Embryonic facial prominence (tissue), 1 donor: ENCODE data around the gene RBMS3.
"Not testable (repeated sequence)": the region's sequence is repeated elsewhere in the genome, so short reads cannot be mapped to it uniquely, and the experiment has no call there.

Experiments
- DNase-seq: peaks from one replicate; pipeline ENCODE4 v3.0.0-alpha.2; 2016; ENCODE audit errors: extremely low spot score

Gene RBMS3

DNA sequence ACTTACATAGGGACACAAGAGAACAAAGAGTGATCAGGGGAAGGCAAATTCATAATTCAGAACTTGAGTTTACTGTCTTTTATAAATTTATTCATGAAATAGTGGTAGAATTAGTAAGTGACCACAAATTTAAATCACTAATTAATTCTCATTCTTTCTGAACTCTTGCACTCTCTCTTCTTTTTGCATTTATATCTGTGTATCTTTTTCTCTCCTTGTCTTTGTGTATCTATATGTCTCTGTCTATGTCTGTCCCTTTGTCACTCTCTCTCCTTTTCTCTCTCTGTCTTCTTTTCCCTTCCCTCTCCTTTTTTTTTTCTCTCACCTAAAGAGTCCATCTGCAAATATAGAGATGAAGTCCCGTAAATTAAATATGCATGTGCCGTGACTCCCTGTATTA, 31.5 kb downstream of the RBMS3 start:
- DNase-seq, result no peak

DNA sequence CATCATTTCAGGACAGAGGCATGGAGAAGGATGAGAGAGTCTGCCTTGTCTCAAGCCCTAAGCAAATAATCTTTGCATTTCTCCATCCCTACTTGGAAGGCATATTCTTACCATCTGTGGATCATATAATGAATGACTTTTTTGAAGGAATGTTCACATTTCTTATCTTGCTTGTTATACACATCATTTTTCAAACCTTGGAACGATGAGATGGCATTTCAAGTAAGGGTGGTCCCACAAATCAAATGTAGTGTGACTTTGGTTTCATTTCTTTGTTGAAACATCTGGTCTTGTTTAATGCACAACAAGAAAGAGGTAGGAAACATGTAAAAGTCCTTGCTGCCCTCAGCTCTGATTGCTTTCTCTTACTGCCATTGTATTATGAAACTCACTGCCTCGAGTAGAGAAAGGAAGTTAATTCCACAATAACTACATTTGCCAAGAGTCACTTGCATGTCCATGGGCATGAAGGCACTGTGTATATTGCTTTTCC, 32.1 kb downstream of the RBMS3 start:
- no peak for DNase-seq

DNA sequence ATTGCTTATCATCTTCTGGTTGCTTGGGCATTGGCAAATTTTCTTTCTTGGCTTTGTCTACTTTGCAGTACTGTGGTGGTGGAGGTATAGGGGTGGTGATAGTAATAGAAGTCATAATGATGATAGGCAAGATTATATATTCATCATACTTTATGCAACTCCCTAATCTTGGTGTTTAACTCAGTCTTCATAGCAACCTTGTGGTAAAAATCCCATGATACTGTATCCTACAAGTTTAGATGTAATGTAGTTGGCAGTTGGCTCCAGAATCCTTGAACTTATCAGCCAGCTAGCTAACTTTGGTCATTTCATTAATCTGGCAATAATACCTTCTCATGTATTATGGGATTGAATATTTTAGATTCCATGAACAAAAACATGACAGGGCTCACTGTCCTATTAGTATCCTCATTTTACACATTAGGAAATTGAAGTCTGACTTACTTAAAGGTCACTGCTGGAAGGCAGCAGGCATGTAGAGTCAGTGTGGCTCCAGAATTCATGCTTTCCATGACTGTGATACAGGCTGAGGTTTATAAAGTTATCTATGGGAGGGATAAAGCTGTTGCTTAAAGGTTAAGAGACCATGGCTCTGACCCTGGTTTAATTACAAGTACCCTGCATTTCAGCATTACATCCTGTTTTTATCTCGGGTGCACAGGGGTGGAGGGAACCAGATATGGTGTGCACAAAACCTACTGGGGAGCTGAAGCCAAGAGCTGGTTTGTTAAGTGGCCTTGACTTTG, 33.3 kb downstream of the RBMS3 start:
- no peak for DNase-seq

DNA sequence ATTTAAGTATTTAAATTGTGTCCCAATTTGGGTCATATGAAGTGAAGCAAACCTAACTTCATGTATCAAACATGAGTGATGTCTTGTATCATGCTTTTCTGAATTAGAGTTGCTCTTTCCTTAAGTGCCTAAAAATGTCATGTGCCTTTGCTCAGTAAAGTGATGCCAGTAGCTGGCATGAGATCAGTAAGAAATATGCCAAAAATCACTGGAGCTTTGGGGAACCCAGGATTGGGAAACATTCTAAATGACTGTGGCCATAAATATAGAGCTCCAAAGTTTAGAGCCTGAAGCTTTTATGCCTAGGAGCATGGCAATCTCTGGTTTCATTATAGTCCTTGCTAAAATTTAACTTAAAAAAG, 33.8 kb downstream of the RBMS3 start:
- DNase-seq, result no peak

DNA sequence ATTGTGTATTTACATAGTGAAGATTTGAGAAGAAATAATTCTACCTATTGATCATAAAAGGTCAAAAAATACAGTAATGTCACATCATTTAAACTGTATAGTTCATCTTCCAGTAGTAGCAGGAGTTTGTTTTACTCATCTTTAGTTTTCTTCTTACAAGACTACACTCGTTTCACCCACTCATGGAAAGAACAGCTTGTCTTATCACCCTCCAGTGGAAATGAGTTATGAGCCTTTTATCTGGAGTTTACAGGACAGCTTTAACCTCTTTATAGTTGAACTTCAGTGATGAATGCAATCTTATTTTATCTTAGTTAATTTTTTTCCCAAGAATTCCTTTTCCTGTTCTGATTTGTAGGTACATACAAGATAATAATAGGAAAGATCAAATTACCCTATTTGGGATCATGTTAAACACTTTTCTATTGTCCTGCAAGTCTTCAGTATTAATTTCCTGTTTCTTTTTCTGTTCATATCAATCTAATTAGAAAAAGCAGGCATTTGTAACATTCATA, 36.8 kb downstream of the RBMS3 start:
- no peak for DNase-seq

DNA sequence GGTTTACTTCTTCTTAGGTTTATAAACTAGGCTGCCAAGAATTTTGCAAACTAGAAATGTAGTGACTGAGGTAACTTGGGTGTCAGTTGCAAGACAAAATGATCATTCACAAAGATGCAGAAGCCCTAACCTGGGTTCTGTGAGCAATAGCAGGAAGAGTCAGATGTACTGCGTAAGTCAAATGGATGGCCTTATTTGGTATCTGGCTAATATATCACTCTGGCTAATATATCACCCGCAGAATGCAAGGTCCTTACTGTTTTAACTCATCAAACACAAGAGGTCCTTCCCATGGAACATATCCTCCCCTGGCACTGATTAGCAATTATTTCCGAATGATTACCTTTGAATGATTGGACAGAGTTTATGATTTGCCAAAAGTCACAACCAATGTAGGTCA, 37.4 kb downstream of the RBMS3 start:
- no peak for DNase-seq

DNA sequence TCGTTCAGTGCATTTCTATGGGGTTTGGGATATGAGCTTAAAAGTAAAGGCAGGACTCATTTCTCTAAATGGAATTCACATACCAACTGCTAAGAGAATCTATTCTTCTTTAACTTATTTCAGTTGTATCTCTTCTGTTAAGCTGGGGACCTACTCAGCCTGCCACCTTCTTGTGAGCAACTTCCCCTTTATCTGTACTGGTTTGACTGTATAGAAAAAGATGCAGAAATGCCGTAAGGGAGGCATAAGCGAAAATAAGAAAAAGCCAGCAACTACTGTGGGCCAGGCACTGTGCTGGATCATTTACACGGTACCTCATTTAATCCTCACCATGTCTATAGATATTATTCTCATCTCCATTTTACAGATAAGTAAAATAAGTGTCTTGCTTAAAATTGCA, 38.4 kb downstream of the RBMS3 start:
- DNase-seq, result no peak

DNA sequence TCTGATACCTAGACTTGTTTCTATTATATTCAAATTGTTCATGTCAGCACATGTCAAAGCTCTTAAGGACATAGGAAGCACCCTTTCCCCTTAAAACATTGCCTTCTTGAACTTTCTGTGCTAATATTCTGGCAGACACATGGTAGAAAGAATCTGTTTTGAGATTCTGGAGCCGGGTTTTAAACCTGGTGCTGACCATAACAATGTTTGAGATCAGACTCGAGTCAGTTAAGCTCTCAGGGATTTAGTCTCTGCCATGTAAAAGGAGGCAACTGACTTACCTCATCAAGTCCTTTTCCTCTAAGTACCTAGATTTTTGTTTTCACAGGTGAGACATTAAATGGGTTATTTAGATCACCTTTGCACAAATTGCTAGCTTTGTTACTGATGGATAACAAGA, 38.9 kb downstream of the RBMS3 start:
- no peak for DNase-seq

DNA sequence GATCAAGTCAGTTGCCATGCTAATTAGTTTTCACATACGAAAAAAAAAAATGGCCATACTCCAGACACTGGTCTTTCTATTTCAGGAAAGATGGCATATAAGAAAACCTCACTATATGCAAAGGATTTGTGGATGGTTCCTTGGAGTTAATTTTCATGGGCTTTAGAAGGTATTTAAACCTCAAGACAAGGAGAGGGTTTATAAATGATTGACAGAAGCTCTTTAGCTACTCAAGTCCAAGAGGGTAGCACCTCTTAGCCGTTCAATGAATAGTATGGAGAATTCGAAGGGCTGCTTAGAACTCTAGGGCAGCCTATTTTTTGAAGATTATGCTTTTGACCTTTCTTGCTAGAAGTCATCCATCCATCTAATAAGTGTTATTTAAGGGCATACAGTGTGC, 41.7 kb downstream of the RBMS3 start:
- no peak for DNase-seq

DNA sequence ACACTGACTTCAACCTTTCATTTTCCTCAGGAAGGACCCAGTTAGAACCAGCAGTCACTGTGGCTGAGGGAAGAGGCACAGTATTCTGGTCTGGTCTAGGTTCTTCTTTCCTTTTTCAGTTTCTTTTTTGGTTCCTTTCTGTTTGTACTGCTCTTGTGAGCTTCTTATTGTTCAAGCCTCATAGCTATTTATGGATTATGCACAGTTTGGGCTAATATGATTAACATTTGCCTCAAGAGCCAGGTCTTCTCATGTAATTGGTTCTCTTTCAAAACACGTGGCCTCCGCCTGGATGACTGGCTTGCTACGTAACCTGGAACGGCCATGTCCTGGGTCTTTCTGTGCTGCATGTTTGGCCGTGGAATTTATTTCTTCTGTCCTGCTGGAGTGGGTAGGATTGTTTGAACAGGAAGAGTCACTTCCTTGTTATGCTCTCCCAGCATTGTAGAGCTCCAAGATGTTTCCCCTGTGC, 43.3 kb downstream of the RBMS3 start:
- no peak for DNase-seq

DNA sequence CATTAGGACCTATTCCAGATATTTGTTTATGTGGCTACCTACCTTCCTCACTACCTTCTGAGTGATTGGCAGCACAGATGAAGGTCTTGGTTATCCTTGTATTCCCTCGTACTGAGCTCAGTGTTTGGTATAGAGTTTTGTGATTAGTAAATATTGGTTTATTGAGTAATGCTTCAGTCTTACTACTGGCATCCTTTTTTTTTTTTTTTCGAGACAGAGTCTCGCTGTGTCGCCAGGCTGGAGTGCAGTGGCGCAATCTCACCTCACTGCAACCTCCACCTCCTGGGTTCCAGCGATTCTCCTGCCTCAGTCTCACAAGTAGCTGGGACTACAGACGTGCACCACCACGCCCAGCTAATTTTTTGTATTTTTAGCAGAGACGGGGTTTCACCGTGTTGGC, 45.7 kb downstream of the RBMS3 start:
- DNase-seq, result not testable (repeated sequence)

DNA sequence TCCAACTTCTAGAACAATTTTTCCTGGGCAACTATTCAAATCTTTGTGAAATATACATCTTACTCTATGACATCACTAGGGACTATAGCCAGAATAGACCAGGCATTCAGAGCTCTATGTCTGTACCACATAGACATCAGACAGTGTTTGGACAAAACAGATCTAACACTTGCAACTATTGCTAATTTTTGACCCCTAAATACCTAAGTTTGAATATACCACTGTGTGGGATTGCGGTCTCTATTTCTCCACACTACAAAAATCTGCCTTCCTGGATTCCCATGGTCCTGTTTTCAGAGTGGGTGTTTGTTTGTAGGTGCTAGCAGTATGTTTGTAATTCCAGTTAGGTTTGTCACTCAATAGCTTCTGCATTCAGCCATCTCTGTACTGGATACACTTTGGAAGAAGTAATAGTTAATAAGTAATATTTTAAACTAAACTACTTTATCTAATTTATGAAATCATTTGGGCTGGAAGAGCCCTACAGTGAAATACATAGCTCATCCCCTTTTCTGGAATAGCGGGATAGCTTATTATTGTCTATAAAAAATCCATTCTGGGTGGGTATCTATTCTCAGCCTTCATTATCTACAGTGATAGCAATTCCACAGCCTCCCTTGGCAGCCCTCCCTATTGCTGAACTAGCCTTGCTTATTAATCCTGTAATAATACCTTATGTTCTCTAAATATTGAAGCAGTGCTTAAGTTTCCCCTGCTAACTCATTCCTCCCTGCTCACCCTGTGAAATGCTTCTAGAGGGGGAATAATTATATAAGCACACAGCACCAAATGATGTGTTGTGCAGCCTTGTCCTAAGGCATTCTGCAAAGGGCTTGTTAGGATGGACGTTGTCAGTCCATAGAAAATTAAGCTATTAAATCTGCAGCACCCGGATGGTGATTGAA, 49.4 kb downstream of the RBMS3 start:
- DNase-seq, result no peak

DNA sequence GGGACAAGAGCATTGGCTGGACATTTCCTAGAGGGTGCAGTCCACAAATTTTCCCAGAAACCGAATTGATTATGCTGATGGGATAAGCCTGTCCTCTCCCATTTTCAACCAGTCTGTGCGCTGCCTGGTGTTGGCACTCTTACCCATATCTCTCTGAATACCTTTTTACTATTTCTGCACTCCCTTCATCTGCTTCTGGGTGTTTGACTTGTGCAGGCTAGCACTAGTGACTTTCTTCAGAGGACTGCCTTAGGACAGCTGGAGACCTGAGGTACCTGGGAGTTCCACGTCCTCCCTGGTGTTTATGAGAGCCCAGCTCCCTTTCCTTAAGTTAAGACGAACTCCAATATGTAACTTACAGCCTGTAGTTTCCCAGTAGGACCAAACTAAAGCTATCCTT, 50.2 kb downstream of the RBMS3 start:
- no peak for DNase-seq

DNA sequence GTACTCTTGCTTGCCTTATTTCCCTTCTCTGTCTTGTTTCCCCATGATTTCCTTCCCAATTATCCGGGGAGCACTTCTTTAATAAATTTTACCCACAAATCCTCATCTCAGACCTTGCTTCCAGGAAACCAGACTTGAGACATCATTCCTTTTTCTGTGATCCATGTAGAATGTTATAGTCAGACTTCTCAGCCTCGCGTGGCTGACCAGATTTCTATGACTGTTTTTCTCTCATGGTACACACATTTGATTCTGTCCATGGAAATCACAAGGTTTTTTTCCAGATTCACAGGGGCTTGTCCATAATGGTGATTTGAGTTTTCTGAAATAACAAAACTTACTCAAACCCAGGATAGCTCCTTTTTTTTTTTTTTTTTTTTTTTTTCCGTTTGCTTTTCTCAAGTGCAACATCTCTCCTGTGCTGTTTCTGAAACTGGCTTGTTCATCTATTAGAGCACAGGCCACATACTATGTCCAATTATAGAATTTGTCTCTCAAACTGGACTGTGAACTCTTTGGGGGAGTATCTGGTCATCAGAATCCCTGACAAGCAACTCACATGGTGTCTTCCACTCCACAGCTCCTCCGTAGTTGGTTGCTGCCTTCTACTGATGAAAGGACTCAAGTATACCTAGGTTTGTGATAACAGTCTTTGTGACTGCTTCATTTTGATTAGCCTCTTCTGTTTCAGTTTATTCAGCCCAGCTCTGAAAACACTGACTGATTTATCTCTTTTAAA, 50.8 kb downstream of the RBMS3 start:
- DNase-seq, result no peak

DNA sequence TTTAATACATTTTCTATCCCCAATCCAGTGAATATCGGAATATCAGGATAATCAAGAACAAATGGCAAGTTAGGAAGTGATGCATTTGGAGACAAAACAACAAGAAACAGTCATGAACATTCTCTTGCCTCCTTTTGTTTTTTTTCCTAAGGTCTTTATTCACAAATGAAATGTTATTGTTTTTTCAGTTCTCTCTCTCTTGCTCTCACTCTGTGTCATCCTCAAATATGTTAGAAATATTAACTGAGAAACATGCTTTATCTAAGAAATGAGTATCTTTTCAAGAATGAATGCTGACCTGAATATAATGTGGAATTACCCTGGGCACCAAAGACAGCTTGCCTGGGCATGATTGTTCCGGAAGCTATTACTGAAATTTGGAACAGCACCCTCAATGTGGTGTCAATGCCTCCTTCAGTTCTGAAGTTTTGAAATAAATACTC, 51.3 kb downstream of the RBMS3 start:
- DNase-seq, result no peak

DNA sequence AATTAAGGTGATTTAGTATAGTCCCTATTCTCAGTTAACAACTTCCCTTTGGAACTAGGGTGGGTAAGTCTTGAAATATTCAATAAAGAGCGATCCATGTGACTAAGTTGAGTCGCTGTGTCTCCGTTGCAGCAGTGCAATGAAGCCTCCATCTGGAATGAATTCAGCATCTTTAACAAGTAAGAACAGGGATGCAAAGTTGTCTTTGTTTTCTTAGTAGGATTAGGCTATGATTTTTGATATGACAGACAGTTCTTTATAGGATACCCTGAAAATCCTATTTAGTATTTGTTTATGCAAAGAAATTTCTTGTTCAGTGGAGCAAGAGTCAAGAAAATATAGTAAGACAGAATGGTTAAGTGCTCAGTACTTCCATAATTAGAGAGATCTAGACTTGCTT, 52.7 kb downstream of the RBMS3 start:
- DNase-seq, result no peak

DNA sequence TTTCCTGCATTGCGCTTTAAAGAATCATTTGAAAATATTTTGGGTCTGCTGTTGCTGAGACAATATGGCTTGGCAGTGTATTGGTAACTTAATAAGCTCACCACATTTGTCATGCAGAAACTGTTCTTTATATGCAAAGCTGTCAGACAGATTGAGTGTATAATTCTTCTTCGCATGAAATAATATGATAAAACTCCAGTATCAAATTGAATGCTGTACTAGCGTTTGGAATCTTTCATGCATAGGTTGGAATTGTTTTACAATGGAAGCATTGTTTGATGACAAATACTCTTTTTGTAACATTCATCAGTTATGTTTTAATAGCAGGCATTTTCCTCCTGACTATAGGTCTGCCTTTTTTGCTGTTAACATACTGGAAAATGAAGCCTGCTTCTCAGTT, 53.8 kb downstream of the RBMS3 start:
- DNase-seq, result no peak

DNA sequence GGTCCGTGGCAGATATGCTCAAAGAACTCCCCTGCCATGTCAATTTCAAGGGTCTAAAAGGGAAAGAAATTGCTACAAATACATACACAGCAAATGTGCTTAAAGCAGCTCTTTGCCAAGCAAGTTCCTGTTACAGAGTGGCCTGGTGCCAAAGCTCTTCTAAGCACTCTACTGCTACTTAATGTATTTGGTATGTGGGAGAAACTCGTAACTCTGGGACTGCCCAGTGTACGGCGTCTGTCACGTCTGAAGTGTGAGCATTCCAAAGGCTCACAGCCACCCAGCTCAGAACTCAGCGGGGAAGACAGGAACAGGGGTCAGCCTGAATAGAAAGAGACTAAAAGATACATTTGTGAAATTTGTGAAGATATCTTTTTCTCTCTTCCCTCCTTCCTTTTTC, 54.6 kb downstream of the RBMS3 start:
- peak; percentile 91 for DNase-seq

DNA sequence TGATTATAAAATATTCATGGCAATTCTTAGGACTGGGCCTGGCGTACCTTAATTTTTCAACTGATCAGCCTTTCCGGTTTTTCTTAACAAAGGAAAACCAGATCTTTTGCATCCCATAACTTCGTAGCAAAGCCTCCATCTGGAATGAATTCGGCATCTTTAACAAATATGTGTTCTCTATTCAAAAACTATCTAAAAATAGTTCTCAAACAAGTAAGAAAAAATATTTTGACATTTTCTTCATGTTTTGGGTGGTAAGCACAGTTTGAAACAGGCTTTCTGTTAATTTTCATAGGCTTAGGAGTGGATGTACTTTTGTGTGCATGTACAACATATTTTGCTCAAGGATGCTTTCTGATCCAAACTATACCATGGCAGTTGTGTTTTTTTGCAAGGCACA, 55.1 kb downstream of the RBMS3 start:
- DNase-seq, result peak; percentile 59

DNA sequence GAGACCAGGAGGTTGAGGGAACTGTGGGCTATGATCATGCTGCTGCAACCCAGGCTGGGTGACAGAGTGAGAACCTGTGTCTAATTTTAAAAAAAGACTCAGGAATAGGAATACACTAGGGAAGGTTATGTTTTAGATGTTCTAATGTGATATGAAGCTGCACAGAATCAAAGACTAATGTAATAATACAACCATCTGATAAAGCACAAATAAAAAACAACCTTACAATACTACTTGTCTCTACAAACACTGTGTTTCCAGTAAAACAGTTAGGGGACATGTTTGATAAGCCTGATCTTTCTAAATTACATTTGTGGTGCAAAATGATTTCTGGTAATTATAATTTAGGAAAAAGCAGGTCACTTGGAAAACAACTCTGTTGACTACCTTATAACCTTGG, 56.7 kb downstream of the RBMS3 start:
- no peak for DNase-seq

DNA sequence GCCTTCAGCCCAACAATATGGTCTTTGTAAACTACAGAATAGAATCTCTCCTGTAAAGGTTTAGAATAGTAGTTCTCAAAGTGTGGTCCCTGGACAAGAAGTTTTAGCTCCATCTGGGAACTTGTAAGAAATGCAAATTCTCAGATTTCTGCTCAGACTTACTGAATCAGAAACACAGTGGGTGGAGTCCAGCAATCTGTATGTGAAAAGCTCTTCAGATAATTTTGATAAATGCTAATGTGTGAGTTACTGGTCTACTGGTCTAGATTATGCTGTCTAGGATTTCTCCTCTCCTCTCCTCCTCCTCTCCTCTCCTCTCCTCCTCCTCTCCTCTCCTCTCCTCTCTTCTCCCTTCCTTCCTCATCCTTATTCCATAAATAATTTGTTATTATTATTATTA, 57.5 kb downstream of the RBMS3 start:
- no peak for DNase-seq
